Measurements from ENCODE around the gene MGST3.
"Not testable (repeated sequence)": the region's sequence is repeated elsewhere in the genome, so short reads cannot be mapped to it uniquely, and the experiment has no call there.

MGST3 gene

GRCh38 chr1:165658766-165659580 is 27.9 kb downstream of the MGST3 start:
- not testable (repeated sequence) for DNase-seq (ENCODE audit: low spot score)

- no peak for DNase-seq (ENCODE audit: low spot score)
Observed at GRCh38 chr1:165659581-165659895, 28.5 kb downstream of the MGST3 start.

DNA sequence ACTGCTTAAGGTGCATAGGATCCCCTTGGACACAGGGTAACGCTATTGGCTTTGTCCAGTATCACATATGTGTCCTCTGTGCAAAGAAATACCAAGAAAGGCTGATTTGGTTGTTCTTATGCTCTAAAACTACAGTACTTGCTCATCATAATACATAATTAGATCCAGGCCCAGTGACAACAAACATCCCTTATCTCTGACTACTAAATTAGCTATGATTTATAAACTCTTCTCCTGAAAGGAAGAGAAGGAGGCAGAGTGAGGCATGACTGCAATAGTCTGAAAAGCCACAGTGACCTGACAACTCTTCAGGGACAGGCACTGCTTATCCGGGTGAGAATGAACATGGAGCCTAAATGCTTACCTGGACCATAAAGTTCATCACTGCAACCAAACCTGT is 30.7 kb downstream of the MGST3 start:
- DNase-seq (ENCODE audit: low spot score), result no peak

DNA sequence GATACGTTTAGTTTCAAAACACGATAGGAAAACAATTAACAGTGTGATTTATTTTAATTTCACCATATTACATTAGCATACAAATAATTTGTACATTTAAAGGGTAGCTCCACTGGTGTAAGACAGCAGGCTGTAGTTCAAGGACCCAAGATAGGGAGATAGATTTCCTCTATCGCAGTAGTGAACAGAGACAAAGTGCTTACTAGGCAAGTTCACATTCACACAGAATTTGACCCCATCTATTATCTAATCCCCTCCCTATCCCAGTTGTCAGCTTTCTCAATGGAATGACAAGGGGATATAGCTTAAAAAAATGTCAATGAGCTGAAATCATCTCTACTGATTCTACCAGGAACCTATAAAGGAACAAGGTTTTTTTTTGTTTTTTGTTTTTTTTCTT is 31.2 kb downstream of the MGST3 start:
- DNase-seq (ENCODE audit: low spot score), result no peak

DNA sequence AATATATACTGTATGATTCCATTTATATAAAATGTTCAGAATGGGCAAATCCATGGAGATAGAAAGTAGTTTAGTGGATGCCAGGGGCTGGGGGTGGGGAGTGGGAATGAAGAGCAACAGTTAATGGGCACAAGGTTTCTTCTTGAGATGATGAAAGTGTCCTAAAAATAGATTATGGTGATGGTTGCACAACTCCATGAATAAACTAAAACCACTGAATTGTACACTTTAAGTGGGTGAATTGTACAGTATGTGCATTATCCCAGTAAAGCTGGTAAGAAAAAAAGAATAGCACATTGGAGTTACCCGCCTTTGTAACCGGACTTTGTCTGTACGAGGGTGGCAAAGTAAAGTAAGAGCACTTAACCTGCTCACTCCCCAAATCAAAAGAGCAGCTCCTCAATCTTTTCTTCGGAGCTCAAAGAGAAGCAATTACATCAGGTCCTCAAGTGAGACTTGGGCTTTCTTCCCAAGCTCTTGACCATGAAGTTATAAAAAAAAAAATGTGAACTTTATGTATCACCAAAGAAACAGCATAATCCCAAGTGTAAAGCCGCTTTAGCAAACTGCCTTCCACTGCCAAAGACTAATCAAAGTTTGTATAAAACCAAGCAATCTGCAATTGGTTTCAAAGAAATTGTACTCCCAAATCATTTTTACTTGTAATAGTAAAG is 35.3 kb downstream of the MGST3 start:
- DNase-seq (ENCODE audit: low spot score), result no peak

DNA sequence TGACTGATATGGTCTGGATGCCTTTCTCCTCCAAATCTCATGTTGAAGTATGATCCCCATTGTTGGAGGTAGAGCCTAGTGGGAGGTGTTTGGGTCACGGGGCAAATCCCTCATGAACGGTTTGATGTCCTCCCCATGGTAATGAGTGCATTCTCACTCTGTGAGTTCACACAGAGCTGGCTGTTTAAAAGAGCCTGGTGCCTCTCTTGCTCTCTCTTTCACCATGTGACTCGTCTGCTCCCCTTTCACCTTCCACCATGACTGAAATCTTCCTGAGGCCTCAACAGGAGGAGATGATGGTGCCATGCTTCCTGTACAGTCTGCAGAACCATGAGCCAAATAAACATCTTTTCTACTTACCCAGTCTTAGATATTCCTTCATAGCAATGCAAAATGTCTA is 37.1 kb downstream of the MGST3 start:
- no peak for DNase-seq (ENCODE audit: low spot score)

GRCh38 chr1:165671526-165671925 is 40.5 kb downstream of the MGST3 start:
- DNase-seq (ENCODE audit: low spot score), result no peak

DNA sequence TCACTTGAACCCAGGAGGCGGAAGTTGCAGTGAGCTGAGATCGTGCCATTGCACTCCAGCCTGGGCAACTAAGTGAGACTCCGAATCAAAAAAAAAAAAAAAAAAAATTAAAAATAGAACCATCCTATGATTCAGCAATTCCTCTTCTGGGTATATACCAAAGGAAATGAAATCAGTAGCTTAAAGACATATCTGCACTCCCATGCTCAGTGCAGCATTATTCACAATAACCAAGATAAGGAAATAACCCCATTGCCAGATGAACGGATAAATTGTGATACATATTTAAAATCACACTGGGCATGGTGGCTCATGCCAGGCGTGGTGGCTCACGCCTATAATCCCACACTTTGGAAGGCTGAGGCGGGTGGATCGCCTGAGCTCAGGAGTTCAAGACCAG is 43.6 kb downstream of the MGST3 start:
- DNase-seq (ENCODE audit: low spot score), result no peak

- no peak for DNase-seq (ENCODE audit: low spot score)
Observed at GRCh38 chr1:165675794-165676193, 44.8 kb downstream of the MGST3 start.

DNA sequence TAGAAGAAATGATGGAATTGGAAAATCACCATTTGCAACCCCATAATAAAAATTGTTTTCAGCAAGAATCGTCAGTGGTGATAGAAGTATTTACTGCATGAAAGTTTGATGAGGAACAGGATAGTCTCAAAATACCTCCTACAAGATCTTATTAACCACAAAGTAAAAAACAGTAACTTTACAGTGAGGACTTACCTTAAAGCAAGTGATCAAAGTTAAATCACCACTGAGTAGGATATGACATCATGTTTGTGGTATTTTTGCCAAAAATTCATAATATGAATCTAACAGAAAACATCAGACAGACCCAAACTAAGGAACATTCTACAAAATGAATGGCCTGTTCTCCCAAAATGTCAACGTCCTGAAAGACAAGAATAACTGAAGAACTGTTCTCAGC is 47.5 kb downstream of the MGST3 start:
- no peak for DNase-seq (ENCODE audit: low spot score)

- DNase-seq (ENCODE audit: low spot score), result no peak
Observed at GRCh38 chr1:165679282-165680036, 48.4 kb downstream of the MGST3 start.

DNA sequence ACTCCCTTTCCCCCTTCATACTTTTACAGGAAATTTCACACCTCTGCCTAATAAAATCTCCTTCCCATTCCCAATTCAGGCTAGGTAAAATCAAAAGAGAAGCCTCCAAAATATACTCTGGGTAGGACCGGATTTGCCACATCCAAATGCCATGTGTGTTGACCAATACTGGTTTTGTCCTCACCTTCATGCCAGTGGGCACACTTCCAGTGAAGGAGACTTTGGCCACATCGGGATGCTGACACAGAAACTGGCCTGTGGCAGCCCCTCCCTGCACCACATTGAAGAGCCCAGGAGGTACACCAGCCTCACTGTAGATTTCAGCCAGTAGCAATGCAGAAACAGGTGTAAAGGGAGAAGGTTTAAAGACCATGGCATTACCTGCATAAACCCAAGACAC is 49.3 kb downstream of the MGST3 start:
- no peak for DNase-seq (ENCODE audit: low spot score)

DNA sequence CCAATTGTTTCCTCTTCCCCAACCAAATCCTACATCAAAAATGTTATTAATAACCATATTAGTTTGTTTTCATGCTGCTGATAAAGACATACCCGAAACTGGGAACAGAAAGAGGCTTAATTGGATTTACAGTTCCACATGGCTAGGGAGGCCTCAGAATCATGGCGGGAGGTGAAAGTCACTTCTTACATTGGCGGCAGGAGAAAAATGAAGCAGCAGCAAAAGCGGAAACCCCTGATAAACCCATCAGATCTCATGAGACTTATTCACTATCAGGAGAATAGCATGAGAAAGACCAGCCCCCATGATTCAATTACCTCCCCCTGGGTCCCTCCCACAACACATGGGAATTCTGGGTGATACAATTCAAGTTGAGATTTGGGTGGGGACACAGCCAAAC is 49.7 kb downstream of the MGST3 start:
- DNase-seq (ENCODE audit: low spot score), result not testable (repeated sequence)

GRCh38 chr1:165683848-165684485 is 52.9 kb downstream of the MGST3 start:
- no peak for DNase-seq (ENCODE audit: low spot score)

DNA sequence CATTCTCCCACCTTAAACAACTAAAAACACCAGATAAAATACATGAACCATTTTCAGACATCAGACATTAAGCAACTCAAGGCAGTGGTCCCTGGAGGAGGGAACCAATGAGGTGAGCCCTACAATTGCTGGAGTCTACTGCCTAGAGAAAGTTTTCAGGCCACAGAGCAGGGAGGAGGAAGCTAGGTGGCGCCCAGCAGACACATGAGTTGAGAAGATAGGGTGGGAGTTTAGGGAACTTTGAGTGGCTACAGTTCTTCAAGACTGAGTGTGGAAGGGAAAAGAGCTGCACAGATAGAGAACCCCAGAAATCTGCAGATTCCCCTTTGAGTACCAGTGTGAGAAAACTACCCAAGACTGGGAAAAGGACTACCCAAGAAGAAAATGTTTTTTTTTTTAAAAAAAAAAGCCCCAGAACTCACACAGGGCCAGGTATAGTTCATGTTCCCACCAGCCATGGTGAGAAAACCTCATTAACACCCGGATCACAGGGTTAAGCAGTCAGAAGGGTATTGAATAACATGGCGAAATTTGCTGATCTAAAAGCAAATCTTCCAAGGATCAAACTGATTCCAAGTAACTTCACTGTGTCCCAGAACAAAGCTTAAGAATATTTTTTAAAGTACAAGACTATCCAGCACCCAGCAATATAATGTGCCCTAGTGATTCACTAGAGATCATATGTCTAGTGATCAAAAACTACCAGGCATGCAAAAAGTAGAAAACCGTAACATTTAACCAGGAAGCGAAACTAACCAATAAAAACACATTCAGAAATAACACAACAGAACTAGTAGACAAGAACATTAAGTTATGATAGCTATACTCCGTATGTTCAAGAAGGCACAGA is 55.3 kb downstream of the MGST3 start:
- no peak for DNase-seq (ENCODE audit: low spot score)

GRCh38 chr1:165686971-165687433 is 56.0 kb downstream of the MGST3 start:
- DNase-seq (ENCODE audit: low spot score), result no peak

DNA sequence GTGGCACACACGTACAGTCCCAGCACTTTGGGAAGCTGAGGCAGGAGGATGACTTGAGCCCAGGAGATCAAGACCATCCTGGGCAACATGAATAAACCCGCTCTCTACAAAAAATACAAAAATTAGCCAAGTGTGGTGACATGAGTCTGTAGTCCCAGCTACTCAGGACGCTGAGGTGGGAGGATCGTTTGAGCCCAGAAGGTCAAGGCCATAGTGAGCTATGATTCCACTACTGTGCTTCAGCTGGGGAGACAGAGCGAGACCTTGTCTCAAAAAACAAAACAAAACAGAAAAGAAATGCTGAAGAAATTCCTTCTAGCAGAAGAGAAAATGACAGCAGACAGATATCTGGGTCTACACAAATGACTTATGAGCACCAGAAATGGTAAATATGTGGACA is 57.0 kb downstream of the MGST3 start:
- DNase-seq (ENCODE audit: low spot score), result no peak

DNA sequence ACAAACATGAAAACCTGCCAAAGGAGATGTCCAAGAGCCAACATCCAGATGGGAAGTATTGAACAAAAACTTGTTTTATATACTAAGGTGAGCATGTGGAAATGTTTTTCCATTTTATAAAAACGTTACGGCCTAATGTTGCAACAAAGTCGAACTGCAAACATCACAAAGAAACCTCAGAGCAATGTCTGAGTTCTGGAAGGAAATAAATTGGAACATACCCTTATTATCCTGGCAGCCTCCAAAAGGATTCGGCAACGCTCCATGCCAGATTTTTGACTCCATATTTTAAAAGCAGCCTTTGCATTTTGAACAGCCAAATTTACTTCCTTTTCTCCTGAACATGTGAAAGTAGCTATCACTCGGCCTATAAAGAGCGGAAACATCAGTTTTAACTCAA is 64.0 kb downstream of the MGST3 start:
- no peak for DNase-seq (ENCODE audit: low spot score)

DNA sequence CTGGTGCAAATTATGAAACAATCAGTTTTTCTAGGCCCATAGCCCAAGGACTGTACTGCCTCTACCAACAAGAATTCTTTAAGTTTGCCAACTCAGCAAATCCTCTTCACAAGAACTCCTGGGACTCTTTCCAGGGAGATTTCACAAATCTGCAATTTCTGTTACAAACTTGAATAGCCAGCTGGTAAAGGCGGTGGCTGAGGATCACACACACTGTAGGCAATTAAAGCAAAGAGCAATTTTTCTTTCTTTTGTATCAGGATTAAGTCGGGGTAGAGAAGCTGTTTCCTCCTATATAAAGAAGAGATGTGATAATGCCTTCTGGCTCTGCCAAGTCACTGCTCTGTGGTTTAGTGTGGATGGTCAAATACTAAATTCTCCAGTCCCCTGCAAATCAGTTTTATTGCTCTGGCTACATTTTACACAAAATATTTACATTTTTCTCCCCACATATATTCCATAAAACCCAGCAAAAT is 65.6 kb downstream of the MGST3 start:
- no peak for DNase-seq (ENCODE audit: low spot score)

GRCh38 chr1:165697491-165697880 is 66.5 kb downstream of the MGST3 start:
- DNase-seq (ENCODE audit: low spot score), result no peak

Data from SW480 (cell line).